ENCODE measurements around the gene CD6.

The CD6 gene

DNA sequence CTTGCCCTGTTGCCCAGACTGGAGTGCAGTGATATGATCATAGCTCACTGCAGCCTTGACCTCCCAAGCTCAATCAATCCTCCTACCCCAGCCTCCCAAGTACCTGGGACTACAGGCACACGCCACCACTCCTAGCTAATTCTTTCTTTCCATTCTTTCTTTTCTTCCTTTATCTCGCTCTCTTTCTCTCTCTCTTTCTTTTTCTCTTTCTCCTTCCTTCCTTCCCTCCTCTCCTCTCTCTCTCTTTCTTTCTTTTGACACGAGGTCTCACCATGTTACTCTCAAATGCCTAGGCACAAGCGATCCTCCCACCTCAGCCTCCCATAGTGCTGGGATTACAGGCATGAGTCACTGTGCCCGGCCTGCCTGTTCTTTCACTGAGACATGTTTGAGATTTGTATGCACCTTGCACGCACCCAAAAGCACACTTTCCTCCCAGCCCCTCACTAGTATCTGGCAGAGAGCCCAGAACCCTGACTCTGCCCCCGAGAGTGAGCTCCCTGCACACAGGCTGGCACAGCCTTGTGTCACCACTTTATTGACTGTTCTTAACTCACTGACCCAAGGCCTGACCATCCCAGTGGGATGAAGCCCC, 56.8 kb downstream of the CD6 start:
- peak; percentile 17 for DNase-seq (ENCODE audit: low spot score)

DNA sequence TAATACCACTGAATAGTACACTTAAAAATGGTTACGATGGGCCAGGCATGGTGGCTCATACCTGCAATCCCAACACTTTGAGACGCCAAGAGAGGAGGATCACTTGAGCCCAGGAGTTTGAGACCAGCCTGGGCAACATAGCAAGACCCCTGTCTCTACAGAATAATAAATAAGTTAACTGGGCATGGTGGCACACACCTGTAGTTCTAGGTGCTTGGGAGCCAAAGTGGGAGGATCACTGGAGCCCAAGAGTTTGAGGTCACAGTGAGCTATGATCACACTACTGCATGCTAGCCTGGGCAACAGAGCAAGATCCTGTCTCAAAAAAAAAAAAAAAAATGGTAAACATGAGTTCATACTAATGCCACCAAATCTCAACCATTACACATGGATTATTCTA, 61.3 kb downstream of the CD6 start:
- no peak for DNase-seq (ENCODE audit: low spot score)

DNA sequence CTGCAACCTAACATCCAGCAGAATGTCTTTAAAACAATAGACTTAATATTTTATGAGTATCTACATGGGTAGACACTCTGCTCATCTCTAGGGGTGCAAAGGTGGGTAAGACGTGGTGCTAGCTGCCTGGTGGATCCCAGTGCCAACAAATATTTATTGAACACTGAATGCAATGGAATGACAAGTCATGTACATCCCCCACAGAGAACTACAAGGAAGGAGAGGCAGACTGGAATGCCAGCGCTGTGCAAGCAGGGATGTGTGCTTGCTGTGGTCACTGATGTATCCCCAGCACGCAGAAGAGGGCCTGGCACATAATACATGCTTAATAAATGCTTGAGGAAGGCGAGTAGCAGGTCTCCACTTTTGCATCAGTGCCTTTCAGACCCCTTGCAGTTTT, 61.9 kb downstream of the CD6 start:
- DNase-seq (ENCODE audit: low spot score) = no peak

DNA sequence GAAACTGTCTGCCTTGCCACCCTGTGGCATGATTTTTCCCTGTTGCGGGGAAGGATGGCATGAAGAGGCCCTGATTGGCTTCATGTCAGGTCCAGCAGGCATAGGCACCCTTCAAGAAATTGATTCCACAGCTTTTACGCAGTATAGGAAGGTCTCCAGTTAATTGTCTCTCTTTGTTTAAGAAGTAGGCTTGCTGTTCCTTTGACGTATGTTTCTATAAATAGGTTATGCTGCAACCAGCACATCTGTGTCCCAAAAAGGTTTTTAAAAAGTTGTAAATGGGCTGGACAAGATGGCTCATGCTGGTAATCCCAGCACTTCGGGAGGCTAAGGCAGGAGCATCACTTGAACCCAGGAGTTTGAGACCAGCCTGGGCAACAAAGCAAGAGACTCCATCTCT, 62.6 kb downstream of the CD6 start:
- no peak for DNase-seq (ENCODE audit: low spot score)

DNA sequence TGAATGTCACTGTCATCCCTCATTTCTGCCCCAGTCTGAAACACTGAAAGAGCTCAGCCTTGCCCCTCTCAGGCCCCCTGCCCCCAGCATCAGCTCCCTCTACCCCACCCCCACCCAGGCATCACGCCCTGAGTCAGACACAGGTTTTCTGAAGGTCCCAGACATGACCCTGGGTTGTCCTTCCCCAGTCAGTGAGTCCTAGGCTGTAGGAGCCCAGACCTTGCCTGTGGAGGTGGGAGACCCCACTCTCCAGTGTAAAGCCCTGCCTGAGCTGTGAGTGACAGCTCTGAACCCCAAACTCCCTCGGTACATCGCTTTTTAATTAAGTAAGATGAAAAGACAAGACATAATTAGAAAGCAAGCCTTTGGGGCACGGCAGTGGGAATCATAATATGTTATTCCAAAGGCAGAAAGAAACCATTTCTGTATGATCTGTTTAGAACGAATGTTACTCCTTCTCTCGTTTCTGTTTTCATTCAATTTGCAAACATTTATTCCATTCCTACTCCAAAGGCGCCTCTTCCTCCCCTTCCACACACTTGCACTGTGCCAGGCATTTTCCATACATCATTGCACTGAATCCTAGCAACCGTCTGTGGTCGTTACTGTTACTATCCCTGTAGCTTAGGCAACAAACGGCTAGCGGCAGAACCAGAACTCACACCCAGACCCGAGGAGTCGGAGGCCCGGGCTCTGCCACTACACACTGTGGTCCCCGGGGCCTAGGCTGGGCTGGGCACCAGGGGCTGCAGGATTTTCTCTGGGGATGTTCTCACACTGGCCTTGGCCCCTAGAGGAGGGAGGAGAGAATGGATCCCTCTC, 63.4 kb downstream of the CD6 start:
- DNase-seq (ENCODE audit: low spot score) = no peak

DNA sequence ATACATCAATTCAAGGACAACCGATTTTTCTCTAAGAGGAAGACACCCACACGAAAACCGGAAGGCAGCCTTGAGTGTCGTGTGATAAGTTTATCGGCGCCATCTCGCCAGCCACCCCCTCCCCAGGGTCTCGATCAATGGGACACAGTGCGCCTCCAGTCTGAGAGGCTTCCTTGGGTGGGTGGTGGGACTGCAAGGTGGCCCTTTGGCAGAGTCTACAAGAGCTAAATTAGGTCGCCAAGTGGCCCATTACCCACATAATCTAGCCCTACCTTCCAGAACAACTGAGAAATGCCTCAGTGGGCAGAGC, 64.0 kb downstream of the CD6 start:
- DNase-seq (ENCODE audit: low spot score) = no peak

DNA sequence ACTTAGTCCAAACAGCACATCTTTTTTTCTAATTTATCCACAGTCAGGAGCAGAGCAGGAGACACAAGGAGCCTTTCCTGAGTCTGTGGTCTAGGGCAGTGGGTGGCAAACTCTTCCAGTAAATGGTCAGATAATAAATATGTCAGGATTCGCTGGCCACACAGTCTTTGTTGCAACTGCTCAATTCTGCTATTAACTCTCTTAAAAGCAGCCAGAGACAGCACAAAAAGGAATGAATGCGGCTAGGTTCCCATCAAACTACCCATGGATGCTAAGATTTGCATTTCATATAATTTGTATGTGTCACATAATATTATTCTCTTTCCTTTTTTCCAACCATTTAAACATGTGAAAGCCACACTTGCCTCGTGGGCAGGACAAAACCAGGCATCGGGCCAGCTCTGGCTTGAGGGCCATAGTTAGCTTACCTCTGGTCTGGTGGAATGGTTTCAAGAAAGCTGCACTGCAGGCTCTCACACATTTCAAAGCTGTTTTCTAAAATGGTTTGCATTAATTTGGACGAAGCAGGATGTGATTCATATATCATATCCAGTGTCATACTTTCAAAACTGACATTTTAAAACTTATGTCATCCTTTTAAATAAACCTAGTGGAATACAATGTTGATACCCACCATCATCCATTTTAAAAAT, 66.1 kb downstream of the CD6 start:
- DNase-seq (ENCODE audit: low spot score) = no peak

DNA sequence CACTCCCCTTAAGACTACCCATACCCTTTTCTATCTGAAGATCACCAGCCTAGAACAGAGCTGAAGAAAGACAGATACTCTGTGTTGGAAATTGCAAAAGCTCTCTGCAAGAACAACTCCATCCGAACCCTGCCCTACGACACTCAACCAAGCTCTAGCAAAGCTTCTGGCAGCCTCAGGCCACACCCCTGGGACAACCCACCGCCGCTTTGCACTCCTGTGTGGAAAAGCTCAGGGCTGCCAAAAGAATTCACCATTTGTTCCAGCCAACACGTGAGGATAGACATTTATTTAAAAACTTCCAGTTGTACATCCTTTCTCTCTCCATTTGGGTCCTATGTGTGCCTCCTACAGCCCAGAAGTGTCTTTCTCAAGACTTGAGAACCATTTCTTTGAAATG, 68.4 kb downstream of the CD6 start:
- no peak for DNase-seq (ENCODE audit: low spot score)

DNA sequence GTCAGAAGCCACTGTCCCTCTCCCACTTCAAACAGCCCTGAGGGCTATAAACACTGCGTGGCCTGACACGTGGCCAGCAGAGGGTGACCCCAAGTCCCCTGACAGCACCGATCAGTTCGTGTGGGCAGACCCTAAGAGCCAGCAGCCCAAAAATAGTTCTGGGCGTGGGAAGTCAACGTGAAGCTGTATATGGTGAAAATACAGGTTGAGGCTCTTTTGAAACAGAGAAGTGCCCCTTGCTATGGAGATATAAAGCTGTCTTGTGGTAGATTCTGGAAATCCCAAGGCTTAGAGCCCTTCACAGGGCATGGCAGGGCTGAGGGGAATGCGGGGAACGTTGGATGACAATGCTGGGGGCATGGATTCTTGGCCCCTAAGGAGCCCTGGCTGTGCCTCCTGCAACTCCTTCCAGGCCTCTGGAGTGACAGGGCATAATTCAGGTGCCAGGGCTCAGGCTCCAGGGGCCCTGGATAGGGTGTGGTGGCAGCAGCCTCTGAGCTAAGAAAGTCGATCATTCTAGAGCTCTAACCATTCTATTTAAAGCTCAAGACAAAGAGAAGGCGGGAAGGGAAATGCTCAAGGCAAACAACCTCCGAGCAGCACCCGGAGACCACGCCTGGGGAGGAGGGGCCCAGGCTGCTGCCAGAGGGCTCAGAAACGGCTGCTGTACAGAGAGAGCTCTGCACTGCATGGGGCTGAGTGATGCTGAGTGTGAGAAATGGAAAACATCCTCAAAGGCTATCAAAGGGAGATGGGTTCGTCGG, 70.5 kb downstream of the CD6 start:
- peak; percentile 58 for DNase-seq (ENCODE audit: low spot score)

DNA sequence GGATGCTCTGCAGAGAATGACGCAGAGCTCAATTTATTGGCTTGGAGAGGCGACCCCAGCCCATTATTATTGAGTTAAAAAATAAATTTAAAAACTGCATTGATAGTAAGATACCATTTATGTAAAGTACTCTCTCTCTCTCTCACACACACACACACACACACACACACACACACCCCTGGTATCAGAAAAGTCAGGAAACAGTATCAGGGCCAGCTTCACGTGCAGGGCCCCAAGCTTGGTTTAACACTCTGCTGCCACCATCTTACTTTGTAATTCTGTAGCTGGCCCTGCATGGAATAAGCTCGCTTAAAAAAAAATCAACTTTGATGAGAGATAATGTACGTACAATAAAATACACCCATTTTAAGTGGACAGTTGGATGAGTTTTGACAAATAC, 71.1 kb downstream of the CD6 start:
- DNase-seq (ENCODE audit: low spot score) = no peak

DNA sequence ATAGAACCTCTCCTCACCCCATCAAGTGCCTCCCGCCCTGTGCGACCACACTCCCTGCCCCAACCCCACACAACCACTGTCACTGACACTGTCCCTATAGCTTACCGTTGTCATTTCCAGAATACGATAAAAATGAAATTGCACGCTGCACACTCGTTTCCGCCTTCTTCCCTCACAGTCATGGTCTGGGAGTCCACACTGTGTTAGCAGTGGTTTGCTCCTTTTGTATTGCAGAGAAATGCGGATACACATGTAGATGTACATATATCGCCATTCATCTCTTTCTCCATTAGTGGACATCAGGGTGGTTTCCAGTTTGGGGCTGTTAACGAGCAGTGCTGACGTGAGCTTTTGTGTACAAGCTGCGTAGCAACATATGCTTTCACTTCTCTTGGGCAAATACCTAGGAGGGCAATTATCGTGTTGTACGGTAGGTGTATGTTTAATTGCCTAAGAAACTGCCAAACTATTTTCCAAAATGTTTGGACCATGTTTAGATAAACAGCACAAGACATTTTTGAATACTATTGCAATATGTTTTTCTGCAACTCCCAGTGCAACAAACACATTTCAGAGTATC, 71.6 kb downstream of the CD6 start:
- no peak for DNase-seq (ENCODE audit: low spot score)

DNA sequence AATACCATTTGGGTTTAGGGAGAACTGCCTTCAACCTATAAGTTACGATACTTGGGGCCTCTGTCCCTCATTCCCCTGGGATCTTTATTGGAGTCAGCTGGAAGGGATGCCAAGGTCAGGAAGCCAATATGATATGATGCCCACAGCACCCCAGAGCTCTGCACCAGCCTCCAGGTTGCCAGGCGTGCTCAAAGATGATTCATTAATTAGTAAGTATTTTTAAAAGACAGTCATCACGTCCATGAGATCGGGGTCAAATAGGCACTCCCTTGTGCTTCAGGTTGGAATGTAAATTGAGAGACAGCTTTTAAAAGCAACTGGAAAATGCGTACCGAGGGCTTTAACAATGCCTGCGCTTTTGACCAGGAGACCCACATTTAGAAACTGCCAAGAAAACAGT, 73.8 kb downstream of the CD6 start:
- no peak for DNase-seq (ENCODE audit: low spot score)

DNA sequence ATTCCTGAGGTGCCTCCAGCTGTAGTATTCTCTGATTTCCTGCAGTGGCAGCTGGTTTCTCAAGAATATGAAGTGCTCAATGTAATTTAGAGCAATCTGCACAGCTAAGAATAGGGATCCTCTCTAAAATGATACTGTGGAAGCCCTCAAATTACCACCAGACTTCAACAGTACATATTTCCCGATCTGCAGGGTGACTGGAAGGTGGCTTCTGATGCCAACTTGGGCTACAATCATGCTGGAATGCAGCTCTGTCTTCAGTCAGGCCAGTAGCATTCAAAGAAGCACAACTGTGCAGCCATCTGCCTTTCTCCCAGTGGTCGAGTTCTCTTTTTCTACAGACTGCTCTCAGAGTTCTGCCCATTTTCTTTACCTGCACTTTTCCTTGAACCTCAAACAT, 75.4 kb downstream of the CD6 start:
- no peak for DNase-seq (ENCODE audit: low spot score)

DNA sequence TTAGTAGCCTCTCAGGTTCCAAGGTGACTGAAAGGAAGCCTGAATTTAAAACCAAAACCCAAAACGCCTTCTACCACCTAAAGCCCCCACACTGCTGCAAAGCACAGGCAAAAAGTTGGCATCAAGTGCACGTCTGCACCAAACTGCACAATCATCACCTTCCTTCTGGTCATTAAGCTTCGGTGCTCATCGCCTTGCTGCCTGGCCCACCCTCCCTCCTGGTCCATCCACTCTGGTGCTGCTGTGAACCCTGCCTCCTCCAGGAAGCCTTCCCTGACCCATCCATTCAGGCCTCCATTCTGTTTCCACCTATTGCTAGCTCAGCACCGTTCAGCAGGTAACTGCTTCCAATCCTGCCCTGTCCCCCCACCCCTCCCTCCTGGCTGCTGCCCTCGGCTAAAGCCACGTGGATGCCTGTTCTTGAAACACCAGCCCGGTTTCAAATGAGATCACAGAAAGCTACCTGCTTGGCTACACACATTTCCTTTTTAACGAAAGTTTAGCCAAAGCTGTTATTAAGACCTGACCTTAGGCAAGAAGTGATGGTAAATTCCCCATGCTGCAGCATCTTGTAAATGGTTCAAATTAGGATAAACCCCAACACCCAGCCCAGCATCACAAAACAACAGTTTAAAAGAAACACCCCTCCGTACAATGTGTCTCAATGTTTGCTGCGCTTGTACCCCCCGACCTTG, 77.0 kb downstream of the CD6 start:
- no peak for DNase-seq (ENCODE audit: low spot score)

DNA sequence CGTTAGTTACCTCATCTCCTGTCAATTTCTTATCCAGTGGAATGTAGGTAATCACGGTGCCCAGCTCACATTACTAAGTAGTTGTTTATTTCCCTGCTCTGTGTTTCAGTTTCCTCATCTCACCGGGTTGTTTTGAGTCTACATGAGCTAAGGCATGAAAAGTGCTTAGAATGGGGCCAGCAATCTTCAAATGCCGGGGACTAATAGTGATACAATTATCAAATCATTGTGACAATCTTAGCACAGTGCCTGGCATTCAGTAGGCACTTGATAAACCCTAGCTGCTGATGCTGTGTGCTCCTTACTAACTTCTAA, 77.5 kb downstream of the CD6 start:
- DNase-seq (ENCODE audit: low spot score) = no peak

DNA sequence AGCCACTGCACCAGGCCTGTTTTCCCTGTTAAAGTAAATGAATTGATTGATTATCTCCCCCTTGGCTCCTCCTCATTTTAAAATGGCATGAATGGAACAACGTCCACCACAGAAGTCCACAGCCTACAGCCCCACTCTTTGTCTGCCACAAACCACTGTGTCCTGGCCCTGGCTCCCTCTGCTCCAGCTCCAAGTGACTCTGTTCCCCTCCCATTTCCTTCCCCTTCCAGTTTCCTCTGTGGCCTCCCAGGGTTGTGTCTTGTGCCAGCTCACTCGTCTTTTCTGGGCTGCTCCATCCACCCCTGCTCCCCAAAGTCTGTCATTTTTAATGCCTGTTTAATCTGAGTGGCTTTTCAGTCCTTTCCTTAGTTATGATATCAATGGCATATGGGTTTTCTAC, 78.4 kb downstream of the CD6 start:
- no peak for DNase-seq (ENCODE audit: low spot score)

DNA sequence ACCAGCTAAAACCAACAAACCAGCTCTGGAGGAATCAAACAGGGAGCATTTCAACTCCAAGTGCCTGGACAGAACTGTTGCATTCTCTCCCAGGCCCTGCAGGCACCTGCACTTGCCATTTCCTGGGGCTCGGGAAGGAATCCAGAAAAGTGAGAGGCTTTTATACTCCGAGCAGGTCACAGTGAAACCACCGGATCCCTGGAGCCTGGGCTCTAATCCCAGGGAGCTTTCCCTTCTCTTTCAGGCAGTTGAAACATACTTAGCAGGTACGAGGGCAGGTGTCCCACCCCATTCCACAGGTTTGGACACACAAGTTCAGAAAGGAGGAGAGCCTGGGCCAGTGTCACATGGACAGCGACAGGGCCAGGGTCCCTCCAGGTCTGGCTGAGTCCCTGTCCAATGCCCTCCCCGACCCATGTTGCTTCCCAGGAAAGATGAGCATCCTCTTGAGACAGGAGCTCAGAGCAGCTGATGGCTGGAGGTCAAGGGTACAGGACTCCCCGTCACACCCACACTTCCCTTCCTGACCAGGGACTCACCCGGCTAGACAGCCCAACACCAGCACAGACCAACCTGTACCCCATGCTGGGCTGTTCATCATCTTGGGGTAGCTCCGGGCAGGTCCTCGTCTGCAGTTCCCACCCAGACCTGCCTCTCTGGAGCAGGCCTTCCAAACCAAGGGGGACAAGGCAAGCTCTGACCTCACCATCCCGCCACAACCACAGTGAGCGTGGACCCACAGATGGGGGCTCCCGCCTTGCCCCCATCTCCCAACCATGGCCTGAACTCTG, 80.9 kb downstream of the CD6 start:
- DNase-seq (ENCODE audit: low spot score) = no peak

DNA sequence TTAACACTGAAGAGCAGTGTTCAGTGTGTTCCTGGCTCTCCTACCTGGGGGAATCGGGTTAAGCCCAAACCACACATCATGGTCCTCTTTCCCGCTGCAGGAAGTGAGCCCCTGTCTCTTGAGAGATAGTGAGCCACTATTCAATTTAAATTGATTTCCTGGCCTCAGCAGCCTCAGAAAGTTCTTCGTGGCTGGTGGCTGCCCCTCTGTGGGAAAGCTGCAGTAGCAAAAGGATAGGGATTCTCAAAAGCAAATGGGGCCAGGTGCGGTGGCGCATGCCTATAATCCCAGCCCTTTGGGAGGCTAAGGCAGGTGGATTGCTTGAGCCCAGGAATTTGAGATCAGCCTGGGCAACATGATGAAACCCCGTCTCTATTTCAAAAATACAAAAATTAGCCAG, 81.7 kb downstream of the CD6 start:
- no peak for DNase-seq (ENCODE audit: low spot score)

DNA sequence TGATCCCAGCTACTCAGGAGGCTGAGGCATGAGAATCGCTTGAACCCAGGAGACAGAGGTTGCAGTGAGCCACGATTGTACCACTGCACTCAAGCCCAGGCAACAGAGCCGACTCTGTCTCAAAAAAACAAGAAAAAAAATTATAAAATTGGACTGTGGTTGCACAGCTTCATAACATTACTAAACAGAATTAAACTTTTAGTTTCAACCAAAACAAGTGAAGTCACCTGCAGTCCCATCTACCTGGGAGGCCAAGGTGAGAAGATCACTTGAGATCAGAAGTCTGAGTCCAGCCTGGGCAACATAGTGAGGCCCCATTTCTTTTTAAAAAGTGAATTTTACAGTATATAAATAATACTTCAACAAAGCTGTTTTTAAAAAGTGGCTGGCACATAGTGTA, 83.0 kb downstream of the CD6 start:
- no peak for DNase-seq (ENCODE audit: low spot score)

DNA sequence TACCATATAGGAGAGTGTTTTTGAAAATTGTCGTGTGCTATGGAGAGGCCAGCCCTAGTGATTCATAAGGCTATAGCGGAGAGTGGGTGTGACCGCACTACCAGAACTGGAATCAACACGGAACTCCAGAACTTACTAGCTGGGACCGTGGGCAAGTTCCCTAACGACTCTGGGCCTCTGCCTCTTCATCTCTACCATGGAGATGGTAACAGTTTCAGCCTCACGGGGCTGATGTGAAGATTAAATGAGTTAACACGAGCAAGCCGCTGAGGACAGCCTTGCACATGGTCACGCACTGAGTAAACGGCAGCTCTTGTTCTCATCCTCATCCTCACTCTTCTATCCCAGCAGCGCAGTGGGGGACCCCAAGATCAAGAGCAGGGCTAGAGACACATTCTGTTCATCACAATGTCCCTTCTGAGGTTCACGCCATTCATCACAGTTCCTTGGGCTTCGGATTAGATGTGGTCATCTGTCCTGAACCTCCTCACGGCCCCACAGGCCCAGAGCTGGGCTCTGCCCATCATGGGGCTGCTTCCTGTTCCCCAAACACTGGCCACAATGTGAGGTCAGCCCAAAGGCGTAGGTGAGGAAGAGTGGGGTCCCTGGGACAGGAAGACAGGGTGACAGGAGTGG, 83.6 kb downstream of the CD6 start:
- no peak for DNase-seq (ENCODE audit: low spot score)

DNA sequence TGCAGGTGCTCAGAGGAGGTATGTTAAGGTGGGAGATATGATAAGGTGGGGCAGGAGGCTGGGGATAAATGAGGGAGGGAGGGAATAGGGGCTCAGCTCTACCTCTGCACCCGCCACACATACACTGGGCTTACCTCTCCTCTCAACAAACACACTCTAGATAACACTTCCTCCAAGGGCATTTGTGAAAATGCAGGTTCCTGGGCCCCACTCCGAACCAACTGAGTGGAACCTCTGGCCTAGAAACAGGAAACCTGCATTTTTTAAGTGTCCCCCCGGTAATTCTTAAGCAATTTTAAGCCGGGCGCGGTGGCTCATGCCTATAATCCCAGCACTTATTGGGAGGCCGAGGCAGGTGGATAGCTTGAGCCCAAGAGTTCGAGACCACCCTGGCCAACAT, 84.3 kb downstream of the CD6 start:
- DNase-seq (ENCODE audit: low spot score) = no peak
